ENCODE measurements around the gene MON2.
"Not testable (repeated sequence)": the region's sequence is repeated elsewhere in the genome, so short reads cannot be mapped to it uniquely, and the experiment has no call there.

Gene MON2

DNA sequence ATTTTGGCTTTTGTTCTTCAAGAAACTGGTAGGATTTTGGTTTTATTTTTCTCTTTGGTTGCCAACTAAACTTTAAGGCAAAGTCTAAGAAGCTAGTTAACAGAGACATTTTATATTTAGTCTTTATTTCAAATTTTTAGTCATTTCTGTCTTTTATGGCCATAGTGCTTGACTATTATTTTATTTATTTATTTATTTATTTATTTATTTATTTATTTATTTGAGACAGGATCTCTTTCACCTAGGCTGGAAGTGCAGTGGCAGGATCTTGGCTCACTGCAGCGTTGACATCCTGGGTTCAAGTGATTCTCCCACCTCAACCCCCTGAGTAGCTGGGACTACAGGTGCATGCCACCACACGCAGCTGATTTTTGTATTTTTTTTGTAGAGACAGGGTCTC lies 3.1 kb downstream of the MON2 start:
- no peak for DNase-seq (ENCODE audit: low spot score)

DNA sequence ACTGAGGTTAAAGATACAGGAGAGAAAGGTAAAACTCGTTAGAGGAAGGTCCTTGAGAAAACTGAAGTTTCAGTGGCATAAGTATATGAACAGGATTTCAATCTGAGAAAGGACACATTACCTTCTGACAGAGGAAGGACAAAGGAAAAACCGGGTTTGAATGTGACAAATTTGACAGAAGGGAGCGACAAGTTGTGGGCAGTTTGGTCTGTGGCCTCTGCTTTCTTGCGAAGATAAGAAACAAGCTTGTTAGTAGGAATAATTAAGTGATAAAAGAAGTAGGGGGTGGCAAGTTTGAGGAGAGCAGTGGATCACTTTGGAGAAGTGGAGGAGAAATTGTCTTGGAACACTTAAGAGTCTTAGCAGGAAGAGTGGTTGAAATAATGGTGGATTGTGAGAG lies 5.1 kb downstream of the MON2 start:
- no peak for DNase-seq (ENCODE audit: low spot score)

DNA sequence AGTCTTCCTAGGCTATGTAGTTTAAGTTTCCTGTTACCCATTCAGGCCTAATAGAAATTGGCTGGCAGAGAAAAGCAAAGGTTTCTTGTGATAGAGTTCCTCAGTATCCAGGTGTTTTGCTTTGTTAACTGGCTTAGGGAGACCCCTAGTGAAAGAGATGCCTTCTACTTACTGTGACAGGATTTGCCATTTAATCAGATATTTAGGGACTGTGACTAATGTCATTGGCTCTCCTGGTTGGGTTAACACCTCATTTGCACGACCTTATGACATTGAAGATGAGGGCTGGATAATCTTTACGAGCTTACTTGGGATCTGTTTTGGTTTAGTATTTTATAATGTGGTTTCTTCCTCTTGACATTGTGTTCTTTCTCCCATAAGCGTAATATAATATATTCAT lies 5.8 kb downstream of the MON2 start:
- DNase-seq (ENCODE audit: low spot score), result no peak

- no peak for DNase-seq (ENCODE audit: low spot score)
Measured at GRCh38 chr12:62481843-62482540, 15.4 kb downstream of the MON2 start.

DNA sequence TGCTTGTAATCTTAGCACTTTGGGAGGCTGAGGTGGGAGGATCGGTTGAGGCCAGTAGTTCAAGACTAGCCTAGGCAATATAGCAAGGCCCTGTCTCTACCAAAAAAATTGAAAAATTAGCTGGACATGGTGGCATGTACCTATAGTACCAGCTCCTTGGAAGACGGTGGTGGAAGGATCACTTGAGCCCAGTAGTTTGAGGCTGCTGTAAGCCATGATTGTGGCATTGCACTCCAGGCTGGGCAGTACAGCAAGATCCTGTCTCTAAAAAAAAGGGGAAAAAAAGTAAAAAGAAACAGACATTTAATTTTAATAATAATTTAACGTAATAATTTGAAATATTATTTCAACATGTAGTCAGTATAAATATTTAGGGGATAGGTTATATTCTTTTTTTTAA lies 16.1 kb downstream of the MON2 start:
- no peak for DNase-seq (ENCODE audit: low spot score)

DNA sequence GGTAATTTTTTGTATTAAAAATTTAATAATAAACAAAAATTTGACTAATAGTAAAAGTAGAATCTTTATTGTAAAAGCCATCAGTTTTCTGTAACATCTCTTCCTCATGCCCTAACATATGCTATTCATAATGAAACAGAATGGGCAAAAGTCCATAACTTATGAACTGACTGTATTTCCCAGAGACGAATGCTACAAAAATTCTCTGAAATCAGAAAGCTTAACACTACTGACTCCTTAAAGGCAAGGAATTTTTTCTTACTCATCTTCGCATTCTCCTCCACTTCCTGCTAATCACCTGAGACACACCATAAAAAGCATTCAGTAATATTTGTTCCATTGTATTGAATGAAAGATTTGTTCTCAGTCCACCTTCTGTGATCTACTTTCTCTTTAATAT lies 17.6 kb downstream of the MON2 start:
- DNase-seq (ENCODE audit: low spot score), result no peak

DNA sequence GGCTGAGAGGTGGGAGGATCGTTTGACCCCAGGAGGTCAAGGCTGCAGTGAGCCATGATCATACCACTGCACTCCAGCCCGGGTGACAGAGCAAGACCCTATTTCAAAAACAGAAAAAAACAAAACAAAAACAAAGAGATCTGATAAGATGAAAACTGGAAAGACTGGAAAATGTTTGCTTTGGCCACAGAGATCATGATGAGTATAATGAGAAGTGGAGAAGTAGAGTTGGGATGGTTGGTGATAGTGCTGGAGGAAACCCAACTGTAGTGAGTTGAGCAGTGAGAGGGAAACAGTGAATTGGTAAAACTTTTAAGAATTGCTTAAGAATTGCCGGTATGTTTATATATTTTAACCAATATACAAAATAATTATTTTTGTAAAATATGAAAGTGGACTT lies 39.2 kb downstream of the MON2 start:
- DNase-seq (ENCODE audit: low spot score), result no peak

DNA sequence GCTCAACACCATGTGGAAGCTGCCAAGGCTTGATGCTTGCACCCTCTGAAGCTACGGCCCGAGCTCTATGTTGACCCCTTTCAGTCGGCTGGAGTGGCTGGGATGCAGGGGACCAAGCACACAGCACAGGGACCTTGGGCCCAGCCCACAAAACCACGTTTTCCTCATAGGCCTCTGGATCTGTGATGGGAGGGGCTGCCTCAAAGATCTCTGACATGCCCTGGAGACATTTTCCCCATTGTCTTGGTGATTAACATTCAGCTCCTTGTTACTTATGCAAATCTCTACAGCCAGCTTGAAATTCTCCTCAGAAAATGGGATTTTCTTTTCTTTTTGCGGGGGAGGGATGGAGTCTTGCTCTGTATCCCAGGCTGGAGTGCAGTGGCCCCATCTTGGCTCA lies 46.3 kb downstream of the MON2 start:
- DNase-seq (ENCODE audit: low spot score), result no peak

- not testable (repeated sequence) for DNase-seq (ENCODE audit: low spot score)
Measured at GRCh38 chr12:62514080-62514479, 47.5 kb downstream of the MON2 start.

GRCh38 chr12:62516927-62517326 lies 50.3 kb downstream of the MON2 start:
- DNase-seq (ENCODE audit: low spot score), result no peak

DNA sequence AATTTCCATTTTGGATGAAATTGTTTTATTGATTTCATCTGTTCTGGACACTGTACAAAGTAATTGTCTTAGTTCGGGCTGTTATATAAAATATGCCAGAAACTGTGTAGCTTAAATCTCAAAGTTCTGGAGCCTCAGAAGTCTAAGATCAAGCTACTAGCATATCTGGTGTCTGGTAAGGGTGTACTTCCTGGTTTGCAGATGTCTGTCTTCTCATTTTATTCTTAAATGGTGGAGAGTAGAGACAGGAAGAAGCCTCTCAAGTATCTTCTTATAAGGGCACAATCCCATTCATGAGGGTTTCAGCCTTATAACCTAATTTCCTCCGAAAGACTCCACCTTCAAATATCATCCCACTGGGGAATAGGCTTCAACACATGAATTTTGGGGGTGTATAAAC lies 51.3 kb downstream of the MON2 start:
- DNase-seq (ENCODE audit: low spot score), result no peak

DNA sequence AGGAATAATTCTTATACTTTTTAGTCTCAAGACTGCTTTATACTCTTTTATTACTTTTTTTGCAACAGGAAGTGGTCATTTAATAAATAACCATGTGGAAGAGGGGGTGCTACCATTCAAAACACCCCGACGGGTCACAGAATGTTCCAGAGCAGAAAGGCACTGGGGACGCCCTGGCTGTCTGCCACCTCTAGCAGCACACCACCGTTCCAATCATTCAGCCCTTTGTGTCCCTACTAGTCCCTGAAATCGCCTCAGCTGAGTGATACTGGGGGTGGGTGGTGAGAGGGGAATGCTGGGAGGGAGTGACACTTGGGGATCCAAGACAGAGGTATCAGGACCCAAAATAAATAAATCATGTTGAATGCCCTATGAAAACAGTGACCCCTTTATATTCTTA lies 52.4 kb downstream of the MON2 start:
- DNase-seq (ENCODE audit: low spot score), result no peak

DNA sequence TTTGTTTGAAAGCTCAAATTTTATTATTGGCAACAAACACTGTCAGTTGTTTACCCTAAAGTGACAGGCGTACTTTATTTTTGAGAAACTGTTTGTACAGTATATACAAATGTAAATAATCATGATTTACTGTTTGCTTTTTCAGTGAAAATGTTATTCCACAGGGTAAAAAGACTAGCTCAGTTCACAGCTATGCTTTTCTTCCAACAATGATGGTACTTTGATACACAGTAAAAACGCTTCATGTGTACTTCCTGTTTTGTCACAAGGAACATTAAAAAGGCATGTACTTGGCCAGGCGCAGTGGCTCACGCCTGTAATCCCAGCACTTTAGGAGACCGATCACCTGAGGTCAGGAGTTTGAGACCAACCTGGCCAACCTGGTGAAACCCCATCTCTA lies 53.7 kb downstream of the MON2 start:
- no peak for DNase-seq (ENCODE audit: low spot score)

- DNase-seq (ENCODE audit: low spot score), result no peak
Measured at GRCh38 chr12:62522984-62523383, 56.4 kb downstream of the MON2 start.

DNA sequence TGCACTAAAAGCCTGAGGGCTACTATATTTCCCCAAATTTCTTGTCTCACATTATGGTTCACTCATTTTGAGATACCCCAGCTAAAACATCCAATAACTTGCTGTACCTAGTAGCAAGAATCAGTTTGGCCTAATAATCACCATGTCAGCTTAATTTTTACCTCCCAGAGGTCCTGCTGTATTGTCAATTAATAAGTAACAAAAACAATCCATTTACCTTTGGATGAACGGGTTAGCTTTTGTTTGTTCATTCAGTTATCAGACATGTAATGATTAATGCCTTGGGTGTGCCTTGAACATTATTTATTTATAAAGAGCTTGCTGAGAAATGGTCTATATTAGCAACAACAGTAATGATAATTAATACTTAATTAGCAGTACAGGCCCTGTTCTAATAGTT lies 57.0 kb downstream of the MON2 start:
- no peak for DNase-seq (ENCODE audit: low spot score)

- no peak for DNase-seq (ENCODE audit: low spot score)
Measured at GRCh38 chr12:62525271-62525670, 58.6 kb downstream of the MON2 start.

DNA sequence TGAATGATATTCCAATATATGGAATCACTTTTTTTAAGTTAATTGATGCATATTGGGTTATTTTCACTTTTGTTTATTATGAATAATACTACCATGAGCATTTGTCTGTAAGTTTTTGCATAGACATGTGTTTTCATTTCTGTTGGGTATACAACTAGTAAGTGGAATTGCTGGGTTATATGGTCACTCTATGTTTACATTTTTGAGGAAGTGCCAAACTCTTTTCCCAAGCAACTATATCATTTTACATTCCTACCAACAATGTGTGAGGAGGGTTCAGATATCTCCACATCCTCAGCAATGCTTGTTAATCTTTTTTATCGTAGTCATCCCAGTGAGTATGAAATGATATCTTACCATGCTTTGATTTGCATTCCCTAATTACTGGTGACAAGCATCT lies 64.0 kb downstream of the MON2 start:
- no peak for DNase-seq (ENCODE audit: low spot score)

DNA sequence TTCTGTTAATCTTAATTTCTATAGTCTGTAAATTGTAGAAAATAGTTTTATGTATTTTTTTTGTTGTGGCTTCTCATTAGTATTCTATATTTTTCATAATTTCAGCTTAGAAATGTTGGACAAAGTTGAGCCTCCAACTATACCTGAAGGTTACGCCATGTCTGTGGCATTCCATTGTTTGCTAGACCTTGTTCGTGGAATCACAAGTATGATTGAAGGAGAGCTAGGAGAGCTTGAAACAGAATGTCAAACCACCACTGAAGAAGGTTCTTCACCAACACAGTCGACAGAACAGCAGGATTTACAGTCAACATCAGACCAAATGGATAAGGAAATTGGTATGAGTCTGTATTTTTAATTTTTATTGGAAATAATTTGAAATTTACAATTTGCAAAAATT lies 65.7 kb downstream of the MON2 start:
- DNase-seq (ENCODE audit: low spot score), result no peak

DNA sequence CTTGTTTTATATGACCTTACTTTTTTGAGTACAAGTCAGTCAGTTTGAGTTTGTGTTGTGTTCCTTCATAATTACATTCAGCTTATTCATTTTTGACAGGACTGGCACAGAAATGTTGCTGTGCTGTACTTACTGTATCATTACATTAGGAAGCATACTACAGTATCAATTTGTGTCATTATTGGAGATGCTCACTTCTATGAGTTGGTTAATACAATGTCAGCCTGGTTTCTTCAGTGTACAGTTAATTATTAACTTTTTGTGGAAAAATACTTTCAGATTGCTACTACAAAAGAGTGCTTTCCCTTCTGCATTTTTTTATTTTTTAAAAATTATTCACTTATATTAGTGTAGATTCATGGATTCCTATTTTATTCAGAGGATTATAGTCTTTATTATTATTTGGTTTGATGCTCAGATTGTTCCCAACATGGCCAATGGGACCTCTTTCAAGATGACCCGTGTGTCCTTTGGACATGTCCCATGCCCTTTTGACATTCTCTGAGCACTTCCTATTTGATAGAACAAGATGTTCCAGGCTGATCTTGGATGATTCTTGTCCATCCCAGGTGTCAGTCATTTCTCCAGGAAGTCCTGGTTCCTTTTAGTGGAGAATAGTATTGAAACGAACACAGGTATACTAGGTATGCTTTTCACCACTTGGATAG lies 66.6 kb downstream of the MON2 start:
- no peak for DNase-seq (ENCODE audit: low spot score)

DNA sequence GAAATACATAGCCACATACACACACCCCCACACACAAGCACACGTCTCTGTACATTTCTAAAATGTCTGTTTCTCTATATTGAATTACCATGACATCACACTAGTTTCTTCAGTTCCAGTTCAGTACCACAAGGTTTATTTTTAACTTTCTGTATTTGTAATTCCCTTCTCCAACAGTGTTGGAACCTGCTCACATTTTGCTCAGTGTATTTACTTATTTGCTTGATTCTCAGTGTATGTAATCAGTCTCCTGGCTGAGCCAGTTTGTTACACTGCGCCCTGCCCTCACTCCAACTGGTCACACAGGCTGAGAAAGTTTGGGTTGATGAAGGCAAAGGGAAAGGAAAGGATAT lies 67.1 kb downstream of the MON2 start:
- DNase-seq (ENCODE audit: low spot score), result no peak

- DNase-seq (ENCODE audit: low spot score), result no peak
Measured at GRCh38 chr12:62536546-62536945, 69.9 kb downstream of the MON2 start.

DNA sequence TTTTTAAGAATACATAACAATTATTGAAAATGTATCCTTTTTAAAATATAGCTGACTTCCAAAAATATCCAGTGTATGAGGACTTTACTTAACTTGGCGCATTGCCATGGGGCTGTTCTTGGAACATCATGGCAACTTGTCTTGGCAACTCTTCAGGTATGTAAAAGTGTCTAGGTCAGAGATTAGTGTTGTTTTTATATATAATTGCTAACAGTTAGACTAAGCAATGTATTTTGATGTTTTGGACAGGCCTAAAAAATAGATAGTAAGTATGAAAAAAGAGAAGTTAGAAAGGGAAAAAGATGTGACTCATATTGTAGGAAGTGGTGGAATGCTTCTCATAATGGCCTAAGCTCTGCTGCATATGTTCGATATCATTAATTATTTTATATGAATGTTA lies 70.9 kb downstream of the MON2 start:
- DNase-seq (ENCODE audit: low spot score), result no peak

DNA sequence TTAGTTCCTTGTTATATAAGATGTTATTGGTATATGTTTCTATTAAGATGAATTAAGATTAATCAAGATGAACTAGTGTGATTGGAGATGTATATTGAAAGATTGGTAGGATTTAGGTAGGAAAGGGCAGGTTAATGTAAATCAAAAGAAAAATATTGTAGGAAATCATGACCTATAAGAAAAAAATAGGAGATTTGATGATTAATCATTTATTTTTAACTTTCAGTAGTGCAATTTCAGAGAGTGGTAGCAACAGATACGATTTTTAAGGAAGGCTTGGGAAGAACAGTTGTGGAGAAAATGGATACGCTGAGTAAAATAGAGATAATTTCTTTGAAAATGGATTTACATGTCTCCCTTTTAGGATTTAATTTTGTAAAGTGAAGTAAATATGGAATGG lies 73.7 kb downstream of the MON2 start:
- DNase-seq (ENCODE audit: low spot score), result no peak

DNA sequence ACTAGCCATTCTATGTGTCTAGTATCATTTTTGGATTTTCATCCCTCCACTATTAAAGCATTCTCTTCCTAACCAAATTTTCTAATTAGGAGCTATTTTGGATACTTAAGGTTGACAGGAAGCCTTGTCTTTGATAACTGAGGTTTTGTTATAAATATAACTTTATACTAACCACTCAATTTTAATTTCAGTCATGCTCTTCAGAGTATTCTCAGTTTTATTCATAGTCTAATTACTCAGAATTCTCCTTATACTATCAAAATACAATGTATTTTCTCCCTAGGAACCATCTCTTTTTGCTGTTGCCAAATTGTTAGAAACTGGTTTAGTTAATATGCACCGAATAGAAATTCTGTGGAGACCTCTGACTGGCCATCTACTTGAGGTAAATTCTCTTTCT lies 76.2 kb downstream of the MON2 start:
- DNase-seq (ENCODE audit: low spot score), result no peak

Measured in SK-N-DZ (cell line).